H9 (cell line): Measurements from ENCODE around the gene SETD5. TPM values are rescaled to one million over a fixed set of nuclear protein-coding genes. Genes with fewer than 3 reads are reported as not detected.
A peak's percentile ranks its signal among the peaks of the same experiment; 100 is the strongest.

Experiments
- DNase-seq: peaks from one replicate; pipeline ENCODE4 v3.0.0-alpha.2; 2017
- H2AFZ ChIP-seq: one replicate; pipeline ENCODE4 v1.6.1; 2013; ENCODE audit warnings: mild to moderate bottlenecking, low read length, control low read depth, moderate library complexity
- H2AK5ac ChIP-seq: 2 replicates; pipeline ENCODE4 v1.6.1; 2013; ENCODE audit warnings: low read length, control low read depth, mixed read lengths; ENCODE audit not compliant: insufficient read length
- H2BK120ac ChIP-seq: one replicate; pipeline ENCODE4 v1.6.1; 2013; ENCODE audit warnings: low read depth, mild to moderate bottlenecking, low read length, control low read depth, inconsistent platforms; ENCODE audit not compliant: poor library complexity, severe bottlenecking
- H2BK12ac ChIP-seq: 2 replicates; pipeline ENCODE4 v1.6.1; 2013; ENCODE audit warnings: low read length, control low read depth, mixed read lengths, low read depth; ENCODE audit not compliant: insufficient read length
- H2BK15ac ChIP-seq: 2 replicates; pipeline ENCODE4 v1.6.1; 2013; ENCODE audit warnings: low read depth, low read length, control low read depth
- H2BK20ac ChIP-seq: one replicate; pipeline ENCODE4 v1.6.1; 2013; ENCODE audit warnings: low read depth, mild to moderate bottlenecking, low read length, control low read depth, inconsistent platforms; ENCODE audit not compliant: poor library complexity, severe bottlenecking
- H2BK5ac ChIP-seq: 2 replicates; pipeline ENCODE4 v1.6.1; 2013; ENCODE audit warnings: low read length, control low read depth, mixed read lengths; ENCODE audit not compliant: insufficient read length
- H3K14ac ChIP-seq: 2 replicates; pipeline ENCODE4 v1.6.1; 2013; ENCODE audit warnings: low read length, control low read depth; ENCODE audit not compliant: insufficient read depth
- H3K18ac ChIP-seq: 2 replicates; pipeline ENCODE4 v1.6.1; 2013; ENCODE audit warnings: low read depth, mild to moderate bottlenecking, mixed read lengths, low read length, control low read depth; ENCODE audit not compliant: insufficient read length
- H3K23ac ChIP-seq: 2 replicates; pipeline ENCODE4 v1.6.1; 2013; ENCODE audit warnings: low read length, control low read depth, mixed read lengths, low read depth; ENCODE audit not compliant: insufficient read length
- H3K23me2 ChIP-seq: 2 replicates; pipeline ENCODE4 v1.6.1; 2013; ENCODE audit warnings: low read depth, mild to moderate bottlenecking, mixed read lengths, low read length, control low read depth; ENCODE audit not compliant: insufficient read length, poor library complexity, severe bottlenecking
- H3K27ac ChIP-seq: 2 replicates; pipeline ENCODE4 v1.5.1; 2013; ENCODE audit warnings: low read length, control low read depth, mixed read lengths, low read depth; ENCODE audit not compliant: insufficient read length
- H3K27me3 ChIP-seq: 2 replicates; pipeline ENCODE4 v1.6.1; 2013; ENCODE audit warnings: low read length, control low read depth, inconsistent platforms; ENCODE audit not compliant: insufficient read depth
- H3K4ac ChIP-seq: 2 replicates; pipeline ENCODE4 v1.6.1; 2013; ENCODE audit warnings: low read depth, mild to moderate bottlenecking, control low read depth, inconsistent platforms, low read length, moderate library complexity
- H3K4me1 ChIP-seq: 2 replicates; pipeline ENCODE4 v1.6.1; 2013; ENCODE audit warnings: low read length, control low read depth, inconsistent platforms; ENCODE audit not compliant: insufficient read depth
- H3K4me2 ChIP-seq: 2 replicates; pipeline ENCODE4 v1.6.1; 2013; ENCODE audit warnings: low read length, control low read depth, mixed read lengths; ENCODE audit not compliant: insufficient read length, insufficient read depth
- H3K56ac ChIP-seq: 2 replicates; pipeline ENCODE4 v1.6.1; 2013; ENCODE audit warnings: low read depth, mild to moderate bottlenecking, mixed read lengths, low read length, control low read depth; ENCODE audit not compliant: insufficient read length
- H3K79me1 ChIP-seq: 2 replicates; pipeline ENCODE4 v1.6.1; 2013; ENCODE audit warnings: low read depth, mild to moderate bottlenecking, moderate library complexity, low read length, control low read depth, inconsistent platforms; ENCODE audit not compliant: insufficient read depth, poor library complexity, severe bottlenecking
- H3K79me2 ChIP-seq: 2 replicates; pipeline ENCODE4 v1.6.1; 2013; ENCODE audit warnings: low read length, control low read depth, inconsistent platforms; ENCODE audit not compliant: insufficient read depth
- H3K9ac ChIP-seq: 2 replicates; pipeline ENCODE4 v1.6.1; 2013; ENCODE audit warnings: low read length, control low read depth, mixed read lengths; ENCODE audit not compliant: insufficient read length; ENCODE audit errors: extremely low read depth
- H3K9me3 ChIP-seq: one replicate; pipeline ENCODE4 v1.6.1; 2013; ENCODE audit warnings: low read depth, low read length, inconsistent platforms; ENCODE audit not compliant: control insufficient read depth
- H3T11ph ChIP-seq: one replicate; pipeline ENCODE4 v1.6.1; 2013; ENCODE audit warnings: mild to moderate bottlenecking, low read length, control low read depth, inconsistent platforms
- H4K20me1 ChIP-seq: one replicate; pipeline ENCODE4 v1.6.1; 2013; ENCODE audit not compliant: control insufficient read depth, insufficient read length, insufficient read depth
- H4K5ac ChIP-seq: 2 replicates; pipeline ENCODE4 v1.6.1; 2013; ENCODE audit warnings: low read depth, mild to moderate bottlenecking, mixed read lengths, low read length, control low read depth; ENCODE audit not compliant: insufficient read length
- H4K8ac ChIP-seq: replicated peaks from 2 replicates; pipeline ENCODE4 v1.6.1; 2013; ENCODE audit warnings: low read length, control low read depth, mixed read lengths, low read depth; ENCODE audit not compliant: insufficient read length
- H4K91ac ChIP-seq: 2 replicates; pipeline ENCODE4 v1.6.1; 2013; ENCODE audit warnings: low read depth, mild to moderate bottlenecking, moderate library complexity, mixed read lengths, low read length, control low read depth; ENCODE audit not compliant: insufficient read length
- H3K27ac Mint-ChIP-seq, 3 experiments: 2 replicates in 2 of 3; 3 replicates in 1 of 3; pipeline ENCODE4 v1.8.0; 2020 to 2021; ENCODE audit warnings: mixed read lengths in 3 of 3, mild to moderate bottlenecking in 1 of 3, moderate library complexity in 1 of 3
- H3K27me3 Mint-ChIP-seq: 2 replicates; pipeline ENCODE4 v1.8.0; 2021; ENCODE audit warnings: low read depth, mild to moderate bottlenecking, moderate library complexity, mixed read lengths
- H3K36me3 Mint-ChIP-seq, 3 experiments: 2 replicates in 2 of 3; 3 replicates in 1 of 3; pipeline ENCODE4 v1.8.0; 2020 to 2021; ENCODE audit warnings: low read depth in 3 of 3, mixed read lengths in 3 of 3; ENCODE audit not compliant: insufficient read depth in 1 of 3
- H3K4me1 Mint-ChIP-seq, 2 experiments: 2 replicates each; pipeline ENCODE4 v1.8.0; 2020; ENCODE audit warnings: mixed read lengths in 2 of 2
- H3K4me3 Mint-ChIP-seq, 2 experiments: 2 replicates in 1 of 2; 3 replicates in 1 of 2; pipeline ENCODE4 v1.8.0; 2020 to 2021; ENCODE audit warnings: mild to moderate bottlenecking in 2 of 2, mixed read lengths in 2 of 2, moderate library complexity in 1 of 2
- H3K9me3 Mint-ChIP-seq, 2 experiments: 2 replicates in 1 of 2; 3 replicates in 1 of 2; pipeline ENCODE4 v1.8.0; 2020; ENCODE audit warnings: mild to moderate bottlenecking in 2 of 2, mixed read lengths in 2 of 2, moderate library complexity in 1 of 2
- CTCF ChIP-seq: fragments of 200-600 bp; sonication (generic); conservative IDR thresholded peaks from 3 replicates; pipeline ENCODE4 v1.8.0; 2021; ENCODE audit warnings: antibody characterized with exemption, mild to moderate bottlenecking
- WGBS: extraction: QIAGEN DNeasy Blood & Tissue Kit; methylation state at CpG from one replicate; pipeline ENCODE4 v1.1.7; 2013; ENCODE audit warnings: missing lambda C conversion rate, low lambda C conversion rate, mixed read lengths; ENCODE audit not compliant: insufficient read length; ENCODE audit errors: extremely low coverage; 5-methylcytosine and 5-hydroxymethylcytosine counted together
- total RNA-seq: library from RNA; stranded (reverse); gene quantifications from 2 replicates; pipeline ENCODE4 v1.2.1, GENCODE V29; 2021

The SETD5 gene
- total RNA-seq, 1 experiment from 2014 or later = 207 TPM

DNA sequence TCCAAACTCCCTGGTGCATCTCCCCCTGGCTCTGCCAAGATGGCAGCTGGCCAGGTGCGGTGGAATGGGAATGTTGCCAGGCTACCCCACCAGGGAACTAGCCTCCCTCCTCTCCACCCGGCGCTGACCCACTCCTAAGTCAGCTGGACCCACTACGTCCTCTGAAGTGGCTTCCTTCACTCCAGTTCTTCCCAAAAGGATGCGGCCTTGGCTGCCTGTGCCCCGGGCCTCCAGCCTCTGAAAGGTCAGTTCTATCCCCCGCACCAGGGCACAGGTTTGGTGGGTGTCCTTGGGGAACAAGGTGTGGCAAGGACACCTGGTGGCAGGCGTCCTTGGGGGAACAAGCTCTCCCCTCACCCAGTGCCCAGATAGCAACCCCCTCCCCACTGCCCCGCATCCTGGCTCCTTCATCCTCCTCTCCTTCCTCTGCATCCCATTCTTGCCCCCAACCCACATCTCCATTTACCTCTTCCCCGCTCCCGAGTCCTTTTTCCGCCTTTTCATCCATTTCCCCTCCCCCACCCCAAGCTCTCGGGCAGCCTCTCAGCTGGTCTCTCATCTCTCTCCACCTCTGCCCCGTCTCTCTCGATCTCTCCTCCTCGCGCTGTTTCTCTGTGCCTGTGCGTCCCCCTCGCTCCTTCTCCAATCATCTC, 102.2 kb downstream of the SETD5 start:
- Histone ChIP-seq H3K56ac (no peak overlapping the region), H3K14ac (no peak overlapping the region), H3K4me2 (peak overlapping the region; percentile 66), H3K9ac (no peak overlapping the region), H3K4me1 (no peaks in the 10 kb centered on the region), H3K79me1 (no peaks in the 10 kb centered on the region), H3K23ac (no peak overlapping the region), H2BK20ac (no peak overlapping the region), H3K9me3 (no peaks in the 10 kb centered on the region), H3K79me2 (no peaks in the 10 kb centered on the region), H2AK5ac (no peak overlapping the region), H2AFZ (no peak overlapping the region), H4K8ac (no peak overlapping the region), H2BK5ac (no peak overlapping the region), H3K27ac (no peak overlapping the region), H4K91ac (no peak overlapping the region), H4K20me1 (no peaks in the 10 kb centered on the region), H3K18ac (no peak overlapping the region), H3K27me3 (no peaks in the 10 kb centered on the region; the same call in 1 of the 2 replicates), H3K23me2 (peaks cover 7% of the 10 kb centered on the region), H2BK12ac (no peak overlapping the region), H3T11ph (no peak overlapping the region), H2BK15ac (no peak overlapping the region), H2BK120ac (no peak overlapping the region), H4K5ac (no peak overlapping the region), H3K4ac (no peak overlapping the region)
- H3K27me3 Mint-ChIP-seq = peaks cover 59% of the 10 kb centered on the region
- peak overlapping the region; percentile 83 to 88 for H3K4me3 Mint-ChIP-seq
- no peak for TF ChIP-seq CTCF
- H3K9me3 Mint-ChIP-seq = no peaks in the 10 kb centered on the region; a peak in 1 of 5 replicates
- DNase-seq = peak; percentile 47
- H3K4me1 Mint-ChIP-seq = peaks cover 13 to 14% of the 10 kb centered on the region in 2 experiments
- no peaks in the 10 kb centered on the region; a peak in 1 of 7 replicates for H3K36me3 Mint-ChIP-seq
- H3K27ac Mint-ChIP-seq = peak overlapping the region in 1 of 3 experiments; percentile 54; a peak in 1 of 7 replicates
- WGBS = no CpG with 5 or more reads among the region's 19 CpGs
